Stimulated activated effector memory CD8-positive, alpha-beta T cell treated with anti-CD3 and anti-CD28 coated beads, Interleukin-12 subunit alpha, Interleukin-12 subunit beta, amount 100 ng/mL, for 72 hours (primary cell): ENCODE results near the gene AGBL5.

Experiments used
- ATAC-seq: fragments of 150-1000 bp; cut with Tn5 transposase; 2 replicates; pipeline ENCODE4 v1.10.0; 2021
- DNase-seq, 2 donors: peaks; one replicate each; pipeline ENCODE4 v3.0.0; 2021 to 2022; ENCODE audit warnings: low spot score in 2 of 2
- H3K27ac Mint-ChIP-seq: one replicate; pipeline ENCODE4 v1.8.0; 2022; ENCODE audit warnings: mild to moderate bottlenecking, mixed read lengths
- H3K36me3 Mint-ChIP-seq: one replicate; pipeline ENCODE4 v1.8.0; 2022; ENCODE audit warnings: mild to moderate bottlenecking, mixed read lengths
- H3K4me1 Mint-ChIP-seq: one replicate; pipeline ENCODE4 v1.8.0; 2022; ENCODE audit warnings: mixed read lengths
- H3K4me3 Mint-ChIP-seq: one replicate; pipeline ENCODE4 v1.8.0; 2022; ENCODE audit warnings: mild to moderate bottlenecking, mixed read lengths
- H3K9me3 Mint-ChIP-seq: one replicate; pipeline ENCODE4 v1.8.0; 2022; ENCODE audit warnings: mixed read lengths

Gene AGBL5

DNA sequence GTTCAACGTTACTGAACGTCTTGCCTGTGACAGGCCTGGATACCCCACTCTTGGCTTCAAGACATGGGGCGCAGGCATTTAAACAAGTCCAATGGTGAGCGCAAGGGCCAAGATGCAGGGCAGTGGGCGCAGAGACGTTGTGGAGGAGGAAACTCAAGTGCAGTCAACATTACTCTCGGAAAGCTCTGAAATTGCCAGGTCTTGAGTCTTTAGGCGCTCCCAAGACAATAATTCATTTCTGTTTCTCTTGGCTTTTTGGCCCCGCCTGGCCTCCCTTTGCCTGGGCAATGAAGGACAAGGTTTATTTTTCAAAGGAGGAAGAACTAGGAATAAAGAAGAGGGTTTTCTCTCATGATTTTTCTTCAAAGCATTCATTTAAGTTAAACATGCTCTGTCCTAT, 32.0 kb upstream of the AGBL5 start:
- no peaks in the 10 kb centered on the region for H3K9me3 Mint-ChIP-seq
- no peak for DNase-seq
- H3K4me1 Mint-ChIP-seq: no peaks in the 10 kb centered on the region
- H3K27ac Mint-ChIP-seq: no peak overlapping the region
- no peak for ATAC-seq
- no peak overlapping the region for H3K4me3 Mint-ChIP-seq
- H3K36me3 Mint-ChIP-seq: peaks cover 12% of the 10 kb centered on the region

DNA sequence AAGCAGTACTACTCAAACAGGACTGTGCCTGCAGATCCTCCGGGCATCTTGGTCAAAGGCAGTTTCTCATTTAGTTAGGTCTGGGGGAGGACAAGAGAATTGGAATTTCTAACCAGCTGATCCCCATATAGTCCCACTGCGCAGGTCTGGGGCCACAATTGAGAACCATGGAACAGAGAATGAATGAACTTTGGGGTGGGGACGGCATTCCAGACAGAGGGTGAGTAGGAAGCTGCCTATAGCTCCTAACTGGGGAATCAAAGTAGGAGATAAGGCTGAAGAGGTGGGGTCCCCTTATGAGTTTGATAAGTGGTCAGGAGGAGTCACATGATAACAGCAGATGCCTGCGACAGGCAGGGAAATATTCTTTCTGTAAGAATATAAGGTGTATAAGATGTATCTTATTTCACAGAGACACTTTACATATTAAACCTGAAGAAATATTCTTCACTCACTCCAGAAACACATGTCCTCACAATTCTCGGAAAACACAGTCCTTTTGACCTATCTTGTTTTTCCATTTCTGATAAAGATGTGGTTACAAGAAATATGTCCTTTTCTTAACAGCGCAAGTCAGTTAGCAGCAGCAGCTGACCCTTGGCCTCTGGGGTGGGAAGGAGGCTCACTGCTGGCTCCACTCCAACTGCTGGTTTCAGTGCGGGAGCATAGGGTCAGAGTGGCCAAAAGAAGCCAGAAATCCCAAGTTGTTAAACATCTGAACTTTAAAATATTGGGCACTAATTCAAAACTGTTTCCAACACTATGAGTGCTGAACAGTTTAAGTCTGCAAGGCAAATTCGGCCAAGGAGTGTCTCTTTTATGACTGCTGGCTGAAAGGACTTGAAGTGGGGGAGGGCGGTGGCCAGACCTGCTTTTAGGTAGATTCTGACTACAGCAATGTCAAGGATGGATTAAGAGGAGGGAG, 31.3 kb upstream of the AGBL5 start:
- Mint-ChIP-seq H3K9me3 (no peaks in the 10 kb centered on the region), H3K4me3 (no peak overlapping the region), H3K27ac (no peak overlapping the region), H3K36me3 (peaks cover 12% of the 10 kb centered on the region), H3K4me1 (no peaks in the 10 kb centered on the region)
- DNase-seq (no peak), ATAC-seq (no peak)

DNA sequence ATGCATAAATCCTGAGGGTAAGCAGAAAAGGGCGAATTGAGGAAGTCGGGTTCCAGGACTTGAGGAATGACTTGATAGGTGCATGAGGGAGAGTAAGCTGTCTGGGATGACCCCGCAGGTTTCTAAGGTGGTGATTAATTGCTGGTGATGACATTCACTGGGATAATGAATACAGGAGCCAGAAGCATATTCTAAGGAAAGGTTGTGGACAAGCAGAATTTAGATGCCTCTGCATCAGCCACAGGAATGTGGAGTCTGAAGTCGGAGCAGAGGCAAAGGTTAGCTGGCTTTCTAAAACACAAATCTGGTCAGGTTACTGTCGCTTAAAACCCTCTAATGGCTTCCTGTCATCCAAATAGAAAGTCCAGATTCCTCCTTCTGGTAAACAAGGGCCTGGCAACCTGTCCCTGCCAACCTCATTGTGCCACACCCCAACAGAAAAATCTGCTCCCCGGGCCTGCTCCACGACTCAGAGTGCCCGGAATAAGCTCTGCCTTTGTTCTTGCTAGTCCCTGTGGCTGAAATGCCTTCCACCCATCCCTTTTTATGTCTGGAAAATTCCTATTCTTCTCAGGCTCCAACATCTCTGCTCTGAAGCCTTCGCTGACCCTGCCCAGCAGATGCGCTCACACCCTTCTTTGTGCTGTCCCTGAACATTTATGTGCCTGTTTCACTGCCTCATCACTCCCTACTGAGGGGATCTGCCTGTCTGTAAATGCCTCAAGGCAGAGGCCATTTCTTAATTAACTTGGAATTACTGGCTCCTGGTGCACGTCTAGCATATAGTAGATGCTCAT, 30.0 kb upstream of the AGBL5 start:
- no peaks in the 10 kb centered on the region for H3K4me1 Mint-ChIP-seq
- H3K27ac Mint-ChIP-seq: no peak overlapping the region
- peaks cover 12% of the 10 kb centered on the region for H3K36me3 Mint-ChIP-seq
- no peaks in the 10 kb centered on the region for H3K9me3 Mint-ChIP-seq
- DNase-seq (no peak), ATAC-seq (no peak)
- no peak overlapping the region for H3K4me3 Mint-ChIP-seq

DNA sequence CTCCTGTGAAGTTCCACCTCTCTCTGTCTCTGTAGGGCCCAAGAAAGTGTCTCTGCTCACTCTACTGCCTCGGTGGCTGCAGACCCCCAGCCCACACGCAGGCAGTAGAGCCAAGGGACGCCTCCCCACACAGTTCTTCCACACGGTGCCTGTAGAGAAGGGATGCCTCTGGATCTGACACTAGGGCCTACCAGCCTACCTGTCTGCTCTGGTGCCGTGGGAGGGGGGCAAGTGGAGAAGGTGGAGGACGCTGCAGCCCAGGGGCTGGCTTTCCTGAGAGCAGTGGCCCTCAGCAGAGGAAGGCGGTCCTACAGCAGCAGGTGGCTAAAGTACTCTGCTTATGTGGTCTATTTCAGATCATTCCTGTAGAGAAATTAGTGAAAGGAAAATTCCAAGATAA, 27.7 kb upstream of the AGBL5 start:
- Mint-ChIP-seq H3K36me3 (peaks cover 19% of the 10 kb centered on the region), H3K9me3 (no peaks in the 10 kb centered on the region), H3K4me1 (peaks cover 15% of the 10 kb centered on the region), H3K27ac (no peak overlapping the region), H3K4me3 (no peak overlapping the region)
- DNase-seq (no peak), ATAC-seq (no peak)

DNA sequence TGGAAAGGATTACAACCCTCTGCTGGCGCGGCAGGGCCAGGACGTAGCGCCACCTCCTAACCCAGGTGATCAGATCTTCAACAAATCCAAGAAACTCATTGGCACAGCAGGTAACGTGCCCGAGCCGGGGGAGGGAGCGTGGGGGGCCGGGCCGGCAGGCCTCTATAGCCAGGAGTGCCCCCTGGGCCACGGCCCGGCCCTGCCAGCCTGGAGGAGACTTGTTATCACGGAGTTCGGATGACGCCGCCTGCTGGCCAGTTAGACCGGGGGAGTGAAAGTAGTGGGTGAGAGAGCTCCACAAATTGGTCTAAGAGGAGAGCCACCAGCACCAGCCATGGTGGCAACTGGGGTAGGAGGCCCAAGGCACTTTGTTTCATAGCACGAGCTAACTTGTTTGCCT, 27.3 kb upstream of the AGBL5 start:
- DNase-seq: no peak
- Mint-ChIP-seq H3K27ac (no peak overlapping the region), H3K36me3 (peaks cover 21% of the 10 kb centered on the region), H3K4me3 (no peak overlapping the region), H3K4me1 (peaks cover 19% of the 10 kb centered on the region), H3K9me3 (no peaks in the 10 kb centered on the region)
- ATAC-seq: no peak

DNA sequence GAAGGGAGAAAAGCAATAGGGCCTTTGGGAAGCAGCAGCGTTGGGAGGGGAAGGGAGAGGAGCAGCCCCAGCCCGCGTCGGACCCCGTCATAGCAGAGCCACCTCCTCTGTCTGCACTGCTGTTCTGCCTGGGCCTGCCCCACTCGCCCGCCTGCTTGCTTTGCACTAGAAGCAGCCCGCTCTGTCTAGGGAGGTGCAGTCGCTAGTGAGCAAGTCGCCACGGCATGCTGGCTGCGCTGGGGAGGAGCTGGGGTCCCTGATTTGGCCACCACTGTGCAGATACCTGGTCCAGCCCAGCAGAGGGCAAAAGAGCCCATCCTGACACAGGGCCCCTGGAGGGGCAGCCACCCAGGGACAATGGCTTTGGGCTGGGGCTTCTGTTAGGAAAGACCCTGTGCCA, 26.7 kb upstream of the AGBL5 start:
- peaks cover 20% of the 10 kb centered on the region for H3K36me3 Mint-ChIP-seq
- H3K9me3 Mint-ChIP-seq: no peaks in the 10 kb centered on the region
- DNase-seq (no peak), ATAC-seq (no peak)
- no peak overlapping the region for H3K27ac Mint-ChIP-seq
- H3K4me1 Mint-ChIP-seq: peaks cover 25% of the 10 kb centered on the region
- H3K4me3 Mint-ChIP-seq: no peak overlapping the region

DNA sequence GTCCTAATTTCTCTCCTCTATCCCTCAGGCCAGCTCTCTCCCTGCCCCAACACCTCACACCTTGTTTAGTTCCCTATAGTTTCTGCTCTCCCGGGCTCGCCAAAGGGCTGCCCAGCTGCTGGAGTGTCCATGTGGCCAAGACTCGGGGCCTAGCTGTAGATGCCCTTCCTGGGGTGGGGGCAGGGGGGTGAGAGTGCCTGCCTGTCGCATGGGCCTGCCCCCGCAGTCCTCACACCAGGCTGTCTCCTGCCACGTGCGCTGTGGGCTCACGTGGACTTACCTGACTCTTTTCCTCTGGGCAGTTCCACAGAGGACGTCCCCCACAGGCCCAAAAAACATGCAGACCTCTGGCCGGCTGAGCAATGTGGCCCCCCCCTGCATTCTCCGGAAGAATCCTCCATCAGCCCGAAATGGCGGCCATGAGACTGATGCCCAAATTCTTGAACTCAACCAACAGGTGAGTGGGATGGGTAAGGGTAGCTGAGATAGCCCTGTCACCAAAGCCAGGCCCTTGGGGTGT, 26.1 kb upstream of the AGBL5 start:
- H3K9me3 Mint-ChIP-seq: no peaks in the 10 kb centered on the region
- no peak for DNase-seq
- H3K4me1 Mint-ChIP-seq: peaks cover 31% of the 10 kb centered on the region
- no peak overlapping the region for H3K27ac Mint-ChIP-seq
- no peak overlapping the region for H3K4me3 Mint-ChIP-seq
- ATAC-seq: no peak
- H3K36me3 Mint-ChIP-seq: peaks cover 16% of the 10 kb centered on the region

DNA sequence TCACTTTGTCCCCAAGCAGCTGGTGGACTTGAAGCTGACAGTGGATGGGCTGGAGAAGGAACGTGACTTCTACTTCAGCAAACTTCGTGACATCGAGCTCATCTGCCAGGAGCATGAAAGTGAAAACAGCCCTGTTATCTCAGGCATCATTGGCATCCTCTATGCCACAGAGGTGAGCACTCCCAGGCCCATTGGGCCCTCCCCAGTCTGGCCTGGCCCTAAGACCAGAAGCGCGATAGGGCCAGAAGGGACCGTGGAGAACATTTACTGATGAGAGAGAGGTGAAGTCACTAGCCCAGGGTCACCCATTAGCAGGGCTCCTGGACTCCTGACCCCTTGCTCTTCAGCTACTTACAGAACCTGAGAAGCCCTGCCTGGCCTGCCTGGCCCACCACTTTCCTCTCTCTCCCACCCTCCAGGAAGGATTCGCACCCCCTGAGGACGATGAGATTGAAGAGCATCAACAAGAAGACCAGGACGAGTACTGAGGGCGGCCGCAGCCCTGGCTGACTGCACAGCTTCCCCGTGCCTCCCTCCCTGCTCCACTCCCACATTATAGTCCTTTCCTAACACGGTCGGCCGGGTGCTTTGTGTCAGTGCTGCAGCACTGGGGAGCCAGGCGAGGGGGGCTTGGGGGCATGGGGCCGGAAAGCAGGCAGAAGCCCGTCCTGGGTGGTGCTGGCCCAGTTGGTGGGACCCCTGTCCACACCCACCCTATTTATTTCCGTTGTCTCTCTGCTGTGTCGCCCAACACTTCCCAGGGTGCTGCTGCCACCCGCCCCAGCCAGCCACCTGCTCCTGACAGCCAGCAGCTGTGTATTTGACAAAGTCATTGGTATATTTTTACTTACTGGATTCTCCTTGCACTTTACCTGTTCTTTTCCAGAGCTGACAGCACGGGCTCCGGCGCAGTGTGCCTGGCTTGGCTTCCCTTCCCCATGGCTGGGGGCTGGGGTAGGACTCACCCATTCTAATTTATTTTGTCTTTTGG, 25.3 kb upstream of the AGBL5 start:
- Mint-ChIP-seq H3K36me3 (peaks cover 16% of the 10 kb centered on the region), H3K4me1 (peaks cover 35% of the 10 kb centered on the region), H3K9me3 (no peaks in the 10 kb centered on the region), H3K4me3 (no peak overlapping the region), H3K27ac (no peak overlapping the region)
- ATAC-seq: no peak
- no peak for DNase-seq

DNA sequence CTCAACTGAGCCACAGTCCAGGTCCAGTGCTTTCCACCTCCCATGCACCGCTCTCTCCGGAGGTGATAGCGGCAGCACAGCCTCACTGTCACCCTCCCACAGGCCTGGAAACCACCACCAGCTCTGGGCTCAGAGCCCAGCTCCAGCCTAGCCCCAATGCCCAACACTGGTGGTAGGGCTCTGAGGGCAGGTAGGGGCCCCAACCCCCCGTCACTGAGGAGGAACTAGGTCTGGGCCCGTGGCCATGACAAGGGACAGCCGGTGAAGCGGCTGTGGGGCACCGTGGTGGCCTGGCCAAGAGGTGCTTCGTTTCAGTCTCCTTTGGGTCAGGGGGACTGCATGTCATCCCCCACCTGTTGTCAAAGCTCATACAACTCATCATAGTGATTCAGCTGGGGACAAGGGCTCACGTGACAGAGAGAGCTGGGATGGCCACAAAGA, 24.2 kb upstream of the AGBL5 start:
- H3K9me3 Mint-ChIP-seq: no peaks in the 10 kb centered on the region
- no peak overlapping the region for H3K4me3 Mint-ChIP-seq
- ATAC-seq: no peak
- H3K36me3 Mint-ChIP-seq: peaks cover 16% of the 10 kb centered on the region
- no peak overlapping the region for H3K27ac Mint-ChIP-seq
- peaks cover 45% of the 10 kb centered on the region for H3K4me1 Mint-ChIP-seq
- no peak for DNase-seq

DNA sequence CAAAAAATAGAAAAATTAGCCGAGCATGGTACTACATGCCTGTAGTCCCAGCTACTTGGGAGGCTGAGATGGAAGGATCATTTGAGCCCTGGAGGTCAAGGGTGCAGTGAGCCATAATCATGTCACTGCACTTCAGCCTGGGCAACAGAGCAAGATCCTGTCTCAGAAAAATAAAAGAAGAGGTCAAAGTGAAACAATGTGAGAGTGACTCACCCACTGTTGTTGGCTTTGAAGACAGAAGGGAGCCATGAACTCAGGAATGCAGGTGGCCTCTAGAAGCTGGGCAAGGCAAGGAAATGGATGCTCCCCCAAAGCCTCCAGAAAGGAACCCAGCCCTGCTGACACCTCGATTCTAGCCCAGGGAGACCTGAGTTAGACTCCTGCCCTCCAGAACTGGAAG, 22.4 kb upstream of the AGBL5 start:
- H3K36me3 Mint-ChIP-seq: peaks cover 19% of the 10 kb centered on the region
- DNase-seq (no peak), ATAC-seq (no peak)
- no peaks in the 10 kb centered on the region for H3K9me3 Mint-ChIP-seq
- H3K27ac Mint-ChIP-seq: peak overlapping the region; percentile 24
- H3K4me3 Mint-ChIP-seq: no peak overlapping the region
- peaks cover 54% of the 10 kb centered on the region for H3K4me1 Mint-ChIP-seq

DNA sequence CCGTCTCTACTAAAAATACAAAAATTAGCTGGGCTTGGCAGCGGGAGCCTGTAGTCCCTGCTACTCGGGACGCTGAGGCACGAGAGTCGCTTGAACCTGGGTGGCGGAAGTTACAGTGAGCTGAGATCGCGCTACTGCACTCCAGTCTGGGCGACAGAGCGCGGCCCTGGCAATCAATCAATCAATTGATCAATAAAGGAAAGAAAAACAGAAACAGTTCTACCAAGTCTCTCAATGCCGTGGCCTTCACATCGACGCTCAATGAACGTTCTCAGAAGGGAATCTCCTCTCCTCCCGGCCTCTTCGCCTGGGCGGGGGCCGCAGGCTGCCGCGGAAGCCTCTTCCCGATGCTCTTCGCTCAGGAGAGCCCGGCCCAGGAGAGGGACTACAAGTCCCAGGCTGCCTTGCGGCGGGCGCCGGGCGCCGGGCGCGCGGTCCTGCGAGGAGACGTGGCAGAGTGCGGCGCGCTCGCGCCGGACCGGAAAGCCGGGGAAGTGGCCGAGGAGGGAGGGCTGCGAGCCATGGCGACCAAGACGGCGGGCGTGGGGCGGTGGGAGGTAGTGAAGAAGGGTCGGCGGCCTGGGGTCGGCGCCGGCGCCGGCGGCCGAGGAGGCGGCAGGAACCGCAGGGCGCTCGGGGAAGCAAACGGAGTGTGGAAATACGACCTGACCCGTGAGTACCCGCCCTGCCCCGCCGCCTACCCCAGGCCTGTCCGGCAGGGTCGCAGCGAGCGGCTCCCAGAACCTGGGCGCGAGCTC, 18.8 kb upstream of the AGBL5 start, which contains the start of gene TMEM214:
Gene TMEM214 (plus strand): TSS at position 471 of the 758 bp plus-strand sequence. CDS start 51 bp downstream, at position 522.
- Mint-ChIP-seq H3K4me1 (peaks cover 73% of the 10 kb centered on the region), H3K36me3 (peaks cover 55% of the 10 kb centered on the region), H3K4me3 (peak within 1 kb of the TSS; percentile 87), H3K9me3 (no peaks in the 10 kb centered on the region), H3K27ac (peak within 1 kb of the TSS; percentile 94)
- DNase-seq (peak; percentile 74 to 89), ATAC-seq (peak; percentile 99)

DNA sequence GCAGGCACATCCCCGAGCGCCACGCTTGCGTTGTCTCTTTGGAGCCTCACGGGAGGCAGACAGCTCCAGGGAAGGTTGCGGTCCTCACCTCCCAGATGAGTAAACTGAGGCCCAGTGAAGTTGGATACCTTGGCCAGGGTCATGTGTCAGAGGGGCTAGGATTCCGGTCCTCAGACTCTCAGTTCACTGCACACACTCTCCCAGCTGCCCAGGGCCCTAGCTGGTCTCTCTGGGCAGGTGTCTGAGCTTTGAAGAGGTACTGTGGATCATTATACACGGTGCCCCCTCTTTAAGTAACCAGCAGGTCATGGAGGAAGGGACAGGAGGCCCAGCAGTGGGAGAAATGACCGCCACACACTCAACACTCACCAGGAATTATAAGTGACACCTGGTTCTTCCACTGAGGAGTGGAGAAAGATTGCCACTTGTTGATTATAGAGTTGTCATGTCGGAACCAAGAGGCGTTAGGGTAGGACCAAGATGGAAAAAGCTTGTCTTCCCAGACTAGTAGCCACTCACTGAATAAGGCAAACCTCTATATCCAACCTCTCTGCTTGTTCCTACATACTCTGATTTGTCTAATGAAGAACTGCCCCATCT, 18.1 kb upstream of the AGBL5 start:
- ATAC-seq: peak; percentile 27
- Mint-ChIP-seq H3K9me3 (no peaks in the 10 kb centered on the region), H3K36me3 (peaks cover 58% of the 10 kb centered on the region), H3K4me3 (peak overlapping the region; percentile 87), H3K27ac (peak overlapping the region; percentile 94), H3K4me1 (peaks cover 67% of the 10 kb centered on the region)
- no peak for DNase-seq

DNA sequence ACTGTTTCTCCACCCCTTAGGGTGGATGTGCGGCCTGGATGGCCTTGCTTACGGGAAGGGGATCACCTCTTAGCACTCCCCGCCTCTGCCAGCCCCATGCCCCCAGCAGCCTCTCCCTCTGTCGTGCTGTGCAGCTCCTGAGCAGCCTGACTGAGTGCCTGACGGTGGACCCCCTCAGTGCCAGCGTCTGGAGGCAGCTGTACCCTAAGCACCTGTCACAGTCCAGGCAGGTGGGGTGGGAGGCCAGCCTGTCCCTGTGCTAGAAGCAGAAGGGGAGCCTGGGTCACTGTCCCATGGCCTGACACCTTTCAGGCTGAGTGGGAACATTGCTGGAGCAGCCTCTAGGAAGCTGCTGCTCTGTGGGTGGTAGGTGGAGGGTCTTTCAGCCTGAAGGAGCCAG, 13.5 kb upstream of the AGBL5 start:
- ATAC-seq: no peak
- Mint-ChIP-seq H3K4me1 (peaks cover 47% of the 10 kb centered on the region), H3K4me3 (no peak overlapping the region), H3K27ac (peak overlapping the region; percentile 67), H3K36me3 (peaks cover 97% of the 10 kb centered on the region), H3K9me3 (no peaks in the 10 kb centered on the region)
- DNase-seq: no peak
